ENCODE data around the gene TAF15.

Gene TAF15

DNA sequence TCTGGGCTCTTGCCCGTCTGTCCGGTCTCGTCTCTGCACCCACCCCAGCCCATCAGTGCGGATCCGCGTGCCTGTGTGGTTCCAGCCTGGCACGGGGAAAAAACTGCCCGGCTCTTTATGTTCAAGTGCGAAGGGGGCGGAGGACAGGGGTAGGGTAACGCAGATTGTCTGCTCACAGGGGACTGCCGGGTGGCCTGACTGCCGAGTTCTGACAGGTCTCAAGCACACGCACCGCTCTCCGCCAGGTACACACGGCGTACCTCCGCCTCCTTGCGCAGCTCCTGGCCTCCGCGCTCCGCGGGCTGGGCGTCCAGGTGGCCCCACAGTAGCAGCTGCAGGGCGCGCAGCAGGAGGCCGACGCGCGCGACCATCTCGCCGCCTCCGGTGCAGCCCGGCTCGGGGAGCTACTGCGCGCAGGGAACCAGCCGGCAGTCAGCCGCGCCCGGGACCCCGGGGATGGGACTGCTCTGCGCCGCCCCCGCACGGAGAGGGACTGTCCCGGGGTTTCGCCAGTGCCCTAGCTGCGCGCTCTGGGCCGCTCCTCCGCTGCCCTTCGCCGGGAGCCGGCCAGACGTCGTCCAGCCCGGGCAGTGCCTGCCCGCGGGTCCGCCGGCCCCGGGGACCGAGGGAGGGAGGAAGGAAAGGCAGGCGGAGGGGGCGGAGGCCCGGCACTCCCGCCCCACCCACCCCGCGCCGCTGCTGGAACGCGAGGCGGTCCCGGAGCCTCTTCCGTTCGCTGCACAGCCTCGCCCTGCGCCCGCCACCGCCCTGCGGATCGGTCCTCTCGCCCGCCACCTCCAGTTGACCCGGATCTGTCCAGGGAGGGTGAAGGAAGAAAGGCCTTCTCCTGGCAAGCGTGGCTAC is 14.0 kb upstream of the TAF15 start, which contains the start of gene MMP28:
TSS of gene MMP28 (minus strand) at position 635 of the 864 bp plus-strand sequence. CDS start at position 371, 264 bp downstream.
- TF ChIP-seq, protein P1, sequence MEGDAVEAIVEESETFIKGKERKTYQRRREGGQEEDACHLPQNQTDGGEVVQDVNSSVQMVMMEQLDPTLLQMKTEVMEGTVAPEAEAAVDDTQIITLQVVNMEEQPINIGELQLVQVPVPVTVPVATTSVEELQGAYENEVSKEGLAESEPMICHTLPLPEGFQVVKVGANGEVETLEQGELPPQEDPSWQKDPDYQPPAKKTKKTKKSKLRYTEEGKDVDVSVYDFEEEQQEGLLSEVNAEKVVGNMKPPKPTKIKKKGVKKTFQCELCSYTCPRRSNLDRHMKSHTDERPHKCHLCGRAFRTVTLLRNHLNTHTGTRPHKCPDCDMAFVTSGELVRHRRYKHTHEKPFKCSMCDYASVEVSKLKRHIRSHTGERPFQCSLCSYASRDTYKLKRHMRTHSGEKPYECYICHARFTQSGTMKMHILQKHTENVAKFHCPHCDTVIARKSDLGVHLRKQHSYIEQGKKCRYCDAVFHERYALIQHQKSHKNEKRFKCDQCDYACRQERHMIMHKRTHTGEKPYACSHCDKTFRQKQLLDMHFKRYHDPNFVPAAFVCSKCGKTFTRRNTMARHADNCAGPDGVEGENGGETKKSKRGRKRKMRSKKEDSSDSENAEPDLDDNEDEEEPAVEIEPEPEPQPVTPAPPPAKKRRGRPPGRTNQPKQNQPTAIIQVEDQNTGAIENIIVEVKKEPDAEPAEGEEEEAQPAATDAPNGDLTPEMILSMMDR (conservative IDR thresholded peaks at IDR 0.05; ENCODE audit: low read length): no peak
- no peak for TF ChIP-seq EZH2phosphoT487 (IDR thresholded peaks at IDR 0.05; ENCODE audit: borderline replicate concordance)
- peak within 1 kb of the TSS; percentile 65 for H3K4me3 ChIP-seq (ENCODE audit: low read length, poor library complexity, severe bottlenecking)

DNA sequence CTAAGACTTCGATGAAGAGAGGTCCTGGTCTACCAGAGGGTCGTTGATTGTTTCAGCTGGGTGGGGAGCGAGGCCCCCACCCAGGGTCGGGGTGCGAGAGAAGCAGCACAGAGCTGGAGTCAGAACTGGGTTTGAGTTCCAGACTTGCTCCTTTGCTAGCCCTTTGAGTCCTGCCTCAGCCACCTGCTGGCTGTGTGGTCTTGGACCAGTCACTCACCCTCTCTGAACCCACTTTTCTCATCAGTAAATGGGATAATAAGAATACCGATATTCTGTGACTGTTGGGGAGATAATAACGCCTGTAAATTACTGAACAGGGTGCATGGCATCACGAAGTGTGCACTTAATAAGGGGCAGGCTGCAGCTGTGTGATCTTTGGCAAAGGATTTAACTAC is 13.4 kb upstream of the TAF15 start:
- Histone ChIP-seq H3K4me2 (ENCODE audit: low read depth, low read length, poor library complexity, severe bottlenecking) (peak overlapping the region; percentile 75), H4K20me1 (ENCODE audit: insufficient read depth, low read length, poor library complexity, severe bottlenecking) (no peaks in the 10 kb centered on the region), H3K4me1 (ENCODE audit: insufficient read depth, low read length, poor library complexity, severe bottlenecking) (peaks cover 17% of the 10 kb centered on the region), H3K27me3 (ENCODE audit: insufficient read depth, low read length, poor library complexity, severe bottlenecking) (no peaks in the 10 kb centered on the region), H3K9ac (ENCODE audit: low read depth, low read length, poor library complexity, severe bottlenecking) (peak overlapping the region; percentile 61), H2AFZ (ENCODE audit: low read length) (peak overlapping the region; percentile 63; the same call in 1 of the 2 replicates), H3F3A (ENCODE audit: low read depth) (no peaks in the 10 kb centered on the region), H3K4me3 (ENCODE audit: low read length, poor library complexity, severe bottlenecking) (peak overlapping the region; percentile 65), H3K79me2 (ENCODE audit: insufficient read depth, low read length) (no peaks in the 10 kb centered on the region), H3K36me3 (ENCODE audit: insufficient read depth, low read length) (no peaks in the 10 kb centered on the region), H3K9me3 (ENCODE audit: insufficient read depth, low read depth, low read length) (no peaks in the 10 kb centered on the region), H3K9me2 (replicated peaks; ENCODE audit: low read depth, low read length) (no peaks in the 10 kb centered on the region)
- TF ChIP-seq EZH2phosphoT487 (IDR thresholded peaks at IDR 0.05; ENCODE audit: borderline replicate concordance): no peak
- TF ChIP-seq, protein P1 (conservative IDR thresholded peaks at IDR 0.05; ENCODE audit: low read length): no peak

More for the DNA sequence above, 14.0 kb upstream of the TAF15 start, which contains the start of gene MMP28:
- no peaks in the 10 kb centered on the region for H3K36me3 ChIP-seq (ENCODE audit: insufficient read depth, low read length)
- peak within 1 kb of the TSS; percentile 75 for H3K4me2 ChIP-seq (ENCODE audit: low read depth, low read length, poor library complexity, severe bottlenecking)
- no peaks in the 10 kb centered on the region for H3K9me2 ChIP-seq (replicated peaks; ENCODE audit: low read depth, low read length)
- no peaks in the 10 kb centered on the region for H3K27me3 ChIP-seq (ENCODE audit: insufficient read depth, low read length, poor library complexity, severe bottlenecking)
- peak within 1 kb of the TSS; percentile 63 for H2AFZ ChIP-seq (ENCODE audit: low read length)
- H3K4me1 ChIP-seq (ENCODE audit: insufficient read depth, low read length, poor library complexity, severe bottlenecking): peaks cover 11% of the 10 kb centered on the region
- peak within 1 kb of the TSS; percentile 61 for H3K9ac ChIP-seq (ENCODE audit: low read depth, low read length, poor library complexity, severe bottlenecking)
- no peaks in the 10 kb centered on the region for H4K20me1 ChIP-seq (ENCODE audit: insufficient read depth, low read length, poor library complexity, severe bottlenecking)
- no peaks in the 10 kb centered on the region for H3F3A ChIP-seq (ENCODE audit: low read depth)
- no peaks in the 10 kb centered on the region for H3K9me3 ChIP-seq (ENCODE audit: insufficient read depth, low read depth, low read length)
- H3K79me2 ChIP-seq (ENCODE audit: insufficient read depth, low read length): no peaks in the 10 kb centered on the region

- H3K79me2 ChIP-seq (ENCODE audit: insufficient read depth, low read length): no peaks in the 10 kb centered on the region
- no peaks in the 10 kb centered on the region for H3K36me3 ChIP-seq (ENCODE audit: insufficient read depth, low read length)
- H3K9ac ChIP-seq (ENCODE audit: low read depth, low read length, poor library complexity, severe bottlenecking): no peak overlapping the region
- peaks cover 4% of the 10 kb centered on the region; the same call in 1 of the 2 replicates for H3F3A ChIP-seq (ENCODE audit: low read depth)
- no peak overlapping the region for H2AFZ ChIP-seq (ENCODE audit: low read length)
- H3K9me2 ChIP-seq (replicated peaks; ENCODE audit: low read depth, low read length): no peaks in the 10 kb centered on the region
- H3K4me2 ChIP-seq (ENCODE audit: low read depth, low read length, poor library complexity, severe bottlenecking): no peak overlapping the region
- H3K4me1 ChIP-seq (ENCODE audit: insufficient read depth, low read length, poor library complexity, severe bottlenecking): peaks cover 22% of the 10 kb centered on the region
- H4K20me1 ChIP-seq (ENCODE audit: insufficient read depth, low read length, poor library complexity, severe bottlenecking): no peaks in the 10 kb centered on the region
- H3K4me3 ChIP-seq (ENCODE audit: low read length, poor library complexity, severe bottlenecking): no peak overlapping the region
- TF ChIP-seq, protein P1 (conservative IDR thresholded peaks at IDR 0.05; ENCODE audit: low read length): no peak
- TF ChIP-seq EZH2phosphoT487 (IDR thresholded peaks at IDR 0.05; ENCODE audit: borderline replicate concordance): no peak
- no peaks in the 10 kb centered on the region for H3K9me3 ChIP-seq (ENCODE audit: insufficient read depth, low read depth, low read length)
- no peaks in the 10 kb centered on the region for H3K27me3 ChIP-seq (ENCODE audit: insufficient read depth, low read length, poor library complexity, severe bottlenecking)
These were observed 12.3 kb upstream of the TAF15 start for GRCh38 chr17:35796942-35797341.

All from Loucy (cell line).